Right renal pelvis (tissue), 4 donors: ENCODE results near the gene GKN1. TPM values are rescaled to one million over a fixed set of nuclear protein-coding genes. Genes with fewer than 3 reads are reported as not detected.

ENCODE experiments used
- DNase-seq, 4 donors: peaks; one replicate each; pipeline ENCODE4 v3.0.0-alpha.2; 2013; ENCODE audit warnings: low read depth in 4 of 4, low spot score in 3 of 4, missing footprints in 1 of 4
- polyA plus RNA-seq, 4 donors: library from polyadenylated mRNA; unstranded; fragments of 120-200 nt; gene quantifications; one replicate each; pipeline ENCODE4 v1.2.1, GENCODE V29; 2013; ENCODE audit not compliant: insufficient read length in 4 of 4

Gene GKN1
- polyA plus RNA-seq, 4 donors = not detected

- DNase-seq = no peak
Observed at GRCh38 chr2:69001879-69002278, 27.4 kb downstream of the GKN1 start.

GRCh38 chr2:69003731-69004130 lies 29.3 kb downstream of the GKN1 start:
- no peak for DNase-seq

GRCh38 chr2:69007169-69007568 lies 32.7 kb downstream of the GKN1 start:
- no peak for DNase-seq

GRCh38 chr2:69007603-69008002 lies 33.2 kb downstream of the GKN1 start:
- no peak for DNase-seq

- no peak for DNase-seq
Observed at GRCh38 chr2:69010437-69011194, 36.2 kb downstream of the GKN1 start.

GRCh38 chr2:69011611-69012157 lies 37.2 kb downstream of the GKN1 start:
- no peak for DNase-seq

- peak in 3 of 4 donors; percentile 62 to 67 (median 67) for DNase-seq
Observed at GRCh38 chr2:69012310-69013141, 38.1 kb downstream of the GKN1 start.

GRCh38 chr2:69013142-69013839 lies 38.9 kb downstream of the GKN1 start, which contains the start of gene ANTXR1:
Gene ANTXR1 (plus strand): TSS chr2:69013179. CDS start chr2:69013500, 321 bp downstream.
- peak; percentile 61 to 84 (median 72) for DNase-seq

- no peak for DNase-seq
Observed at GRCh38 chr2:69013840-69014821, 39.7 kb downstream of the GKN1 start.

- DNase-seq = no peak
Observed at GRCh38 chr2:69017080-69017479, 42.6 kb downstream of the GKN1 start.

- no peak for DNase-seq
Observed at GRCh38 chr2:69017835-69018234, 43.4 kb downstream of the GKN1 start.

- no peak for DNase-seq
Observed at GRCh38 chr2:69018678-69019095, 44.3 kb downstream of the GKN1 start.

- no peak for DNase-seq
Observed at GRCh38 chr2:69020496-69021426, 46.3 kb downstream of the GKN1 start.

- no peak for DNase-seq
Observed at GRCh38 chr2:69021727-69022126, 47.3 kb downstream of the GKN1 start.

GRCh38 chr2:69022548-69022947 lies 48.1 kb downstream of the GKN1 start:
- no peak for DNase-seq

- no peak for DNase-seq
Observed at GRCh38 chr2:69023236-69023635, 48.8 kb downstream of the GKN1 start.

GRCh38 chr2:69026026-69026425 lies 51.6 kb downstream of the GKN1 start:
- no peak for DNase-seq

- no peak for DNase-seq
Observed at GRCh38 chr2:69026691-69027459, 52.4 kb downstream of the GKN1 start.
